Activated T-helper 1 cell treated with anti-CD3 and anti-CD28 coated beads, Interleukin-12 subunit alpha, Interleukin-12 subunit beta, Interleukin-2, Interleukin-4 antibody, amounts not matched to agents 30 ng/mL and 10 ng/mL and 1 ng/mL, durations not matched to agents 14 hours and 24 hours and 36 hours (primary cell): ENCODE measurements around the gene SHD. TPM values are rescaled to one million over a fixed set of nuclear protein-coding genes. Genes with fewer than 3 reads are reported as not detected.

Experiments used
- DNase-seq: peaks from one replicate; pipeline ENCODE4 v3.0.0; 2021; ENCODE audit warnings: low spot score
- H3K27ac Mint-ChIP-seq: one replicate; pipeline ENCODE4 v1.8.0; 2021; ENCODE audit warnings: mild to moderate bottlenecking, mixed read lengths
- H3K27me3 Mint-ChIP-seq: one replicate; pipeline ENCODE4 v1.8.0; 2022; ENCODE audit warnings: mild to moderate bottlenecking, moderate library complexity, mixed read lengths; ENCODE audit not compliant: insufficient read depth
- H3K36me3 Mint-ChIP-seq: one replicate; pipeline ENCODE4 v1.8.0; 2021; ENCODE audit warnings: low read depth, mixed read lengths
- H3K4me1 Mint-ChIP-seq: one replicate; pipeline ENCODE4 v1.8.0; 2021; ENCODE audit warnings: low read depth, mixed read lengths
- H3K4me3 Mint-ChIP-seq: one replicate; pipeline ENCODE4 v1.8.0; 2021; ENCODE audit warnings: mild to moderate bottlenecking, moderate library complexity, mixed read lengths
- H3K9me3 Mint-ChIP-seq: one replicate; pipeline ENCODE4 v1.8.0; 2021; ENCODE audit warnings: mixed read lengths
- intact Hi-C: fragments of 100-400 bp; cut with micrococcal nuclease; formaldehyde crosslinking; loops from one replicate; pipeline ENCODE4 v1.15.1; 2024
- total RNA-seq: library from RNA; stranded (reverse); gene quantifications from 2 replicates; pipeline ENCODE4 v1.2.3, GENCODE V29; 2022

The SHD gene
- total RNA-seq, 1 donor from 2014 or later = not detected

DNA sequence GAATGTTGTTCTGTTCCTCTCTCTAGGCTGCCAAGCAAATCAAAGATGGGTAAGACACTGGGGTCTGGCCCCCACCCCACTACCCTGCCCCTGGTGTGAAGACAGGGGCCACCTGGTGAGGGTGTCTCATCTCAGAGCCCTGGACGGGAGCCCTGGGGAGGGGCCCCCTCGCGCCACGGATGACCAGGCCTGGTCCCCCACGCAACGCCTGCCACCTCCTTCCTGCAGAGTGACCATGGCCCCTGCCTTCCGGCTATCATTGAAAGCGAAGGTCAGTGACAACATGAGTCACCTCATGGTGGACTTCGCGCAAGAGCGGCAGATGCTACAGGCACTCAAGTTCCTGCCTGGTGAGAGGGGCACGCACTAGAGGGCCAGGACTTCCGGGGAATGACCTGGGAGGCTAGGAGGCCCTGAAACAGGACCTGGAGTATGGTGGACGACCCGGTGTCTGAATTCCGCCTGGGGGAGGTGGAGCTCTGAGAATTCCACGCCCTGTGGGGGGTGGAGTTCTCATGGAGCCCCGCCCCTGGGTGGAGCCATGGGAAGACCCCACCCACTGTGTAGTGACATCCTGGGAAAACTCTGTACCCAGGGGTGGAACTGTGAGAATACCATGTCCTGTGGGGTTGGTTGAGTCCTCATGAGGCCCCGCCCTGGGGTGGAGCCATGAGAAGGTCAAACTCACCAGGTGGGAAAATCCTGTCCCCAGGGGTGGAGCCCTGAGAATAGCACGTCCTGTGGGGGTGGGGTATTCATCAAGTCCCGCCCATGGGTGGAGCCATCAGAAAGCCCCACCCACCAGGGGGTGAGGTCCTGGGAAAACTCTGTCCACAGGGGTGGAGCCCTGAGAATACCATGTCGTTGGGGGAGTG lies 31.4 kb downstream of the SHD start:
- Mint-ChIP-seq H3K9me3 (no peaks in the 10 kb centered on the region), H3K4me3 (no peak overlapping the region), H3K27me3 (no peaks in the 10 kb centered on the region), H3K36me3 (peaks cover 2% of the 10 kb centered on the region), H3K4me1 (no peaks in the 10 kb centered on the region), H3K27ac (no peak overlapping the region)
- intact Hi-C loops = no loop called here
- no peak for DNase-seq

DNA sequence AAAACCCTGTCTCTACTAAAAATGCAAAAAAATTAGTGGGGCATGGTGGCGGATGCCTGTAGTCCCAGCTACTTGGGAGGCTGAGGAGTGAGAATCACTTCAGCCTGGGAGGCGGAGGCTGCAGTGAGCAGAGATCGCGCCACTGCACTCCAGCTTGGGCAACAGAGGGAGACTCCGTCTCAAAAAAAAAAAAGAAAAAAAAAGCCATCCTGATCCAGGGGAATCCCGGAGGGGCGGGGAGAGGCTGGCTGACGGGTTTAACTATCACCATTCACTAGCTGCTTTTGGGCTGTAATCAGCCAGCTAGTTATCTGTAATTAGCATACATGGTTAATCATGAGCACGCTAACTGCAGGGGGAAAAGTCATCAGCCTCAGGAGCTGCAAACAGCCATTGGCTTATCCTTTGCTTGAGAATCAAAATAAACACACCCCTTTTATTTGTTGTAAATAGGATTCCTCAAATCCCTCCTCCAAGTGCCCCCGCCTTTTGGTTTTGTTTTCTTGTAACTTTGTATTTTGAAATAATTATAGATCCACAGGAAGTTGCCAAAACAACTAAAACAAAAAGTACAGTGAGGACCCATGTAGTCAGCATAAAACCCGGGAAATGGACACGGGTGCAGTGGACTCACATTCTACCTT lies 34.9 kb downstream of the SHD start:
- Mint-ChIP-seq H3K27me3 (no peaks in the 10 kb centered on the region), H3K4me1 (no peaks in the 10 kb centered on the region), H3K36me3 (peaks cover 7% of the 10 kb centered on the region), H3K27ac (no peak overlapping the region), H3K4me3 (no peak overlapping the region), H3K9me3 (peaks cover 11% of the 10 kb centered on the region)
- intact Hi-C loops = no loop called here
- no peak for DNase-seq

DNA sequence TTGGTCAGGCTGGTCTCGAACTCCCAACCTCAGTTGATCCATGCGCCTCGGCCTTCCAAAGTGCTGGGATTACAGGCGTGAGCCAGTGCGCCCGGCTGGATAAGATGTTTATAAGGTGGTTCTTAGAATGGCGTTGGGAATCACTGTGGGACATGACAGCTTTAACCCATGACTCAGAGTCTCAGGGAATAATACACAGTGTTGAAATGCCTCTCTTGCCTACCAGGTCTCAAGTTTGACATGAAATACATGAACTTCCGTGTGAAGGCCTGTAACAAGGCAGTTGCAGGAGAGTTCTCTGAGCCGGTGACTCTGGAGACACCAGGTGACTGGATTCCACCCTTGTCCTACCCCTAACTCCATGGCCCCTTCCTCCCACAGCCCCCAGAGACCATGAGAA lies 37.9 kb downstream of the SHD start:
- Mint-ChIP-seq H3K27ac (no peak overlapping the region), H3K9me3 (peaks cover 38% of the 10 kb centered on the region)
- intact Hi-C loops = no loop called here

DNA sequence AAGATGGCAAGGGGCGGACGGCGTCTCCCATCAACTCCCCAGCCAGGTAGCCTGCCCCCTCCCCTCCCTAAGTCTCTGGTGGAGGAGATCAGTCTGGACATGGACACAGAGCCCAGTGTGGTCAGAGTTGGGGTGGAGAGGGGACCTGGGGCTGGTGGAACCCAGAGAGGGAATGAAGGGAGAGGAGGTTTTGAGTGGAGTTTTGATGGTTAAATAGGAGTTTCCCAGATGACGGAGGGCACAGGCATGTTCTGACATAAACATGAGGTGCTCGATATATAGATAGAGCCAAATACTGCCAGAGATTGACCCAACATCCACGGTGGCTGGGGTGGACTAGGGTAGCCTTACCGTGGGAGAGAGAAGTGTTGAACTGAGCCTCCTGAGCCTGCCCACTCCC lies 39.4 kb downstream of the SHD start:
- Mint-ChIP-seq H3K36me3 (peaks cover 16% of the 10 kb centered on the region), H3K27me3 (no peaks in the 10 kb centered on the region), H3K4me1 (no peaks in the 10 kb centered on the region), H3K9me3 (peaks cover 38% of the 10 kb centered on the region), H3K27ac (no peak overlapping the region), H3K4me3 (no peak overlapping the region)
- intact Hi-C loops = no loop called here
- DNase-seq = no peak

More for the DNA sequence above, 37.9 kb downstream of the SHD start:
- Mint-ChIP-seq H3K36me3 (peaks cover 16% of the 10 kb centered on the region), H3K4me3 (no peak overlapping the region), H3K27me3 (no peaks in the 10 kb centered on the region), H3K4me1 (no peaks in the 10 kb centered on the region)
- DNase-seq = no peak

DNA sequence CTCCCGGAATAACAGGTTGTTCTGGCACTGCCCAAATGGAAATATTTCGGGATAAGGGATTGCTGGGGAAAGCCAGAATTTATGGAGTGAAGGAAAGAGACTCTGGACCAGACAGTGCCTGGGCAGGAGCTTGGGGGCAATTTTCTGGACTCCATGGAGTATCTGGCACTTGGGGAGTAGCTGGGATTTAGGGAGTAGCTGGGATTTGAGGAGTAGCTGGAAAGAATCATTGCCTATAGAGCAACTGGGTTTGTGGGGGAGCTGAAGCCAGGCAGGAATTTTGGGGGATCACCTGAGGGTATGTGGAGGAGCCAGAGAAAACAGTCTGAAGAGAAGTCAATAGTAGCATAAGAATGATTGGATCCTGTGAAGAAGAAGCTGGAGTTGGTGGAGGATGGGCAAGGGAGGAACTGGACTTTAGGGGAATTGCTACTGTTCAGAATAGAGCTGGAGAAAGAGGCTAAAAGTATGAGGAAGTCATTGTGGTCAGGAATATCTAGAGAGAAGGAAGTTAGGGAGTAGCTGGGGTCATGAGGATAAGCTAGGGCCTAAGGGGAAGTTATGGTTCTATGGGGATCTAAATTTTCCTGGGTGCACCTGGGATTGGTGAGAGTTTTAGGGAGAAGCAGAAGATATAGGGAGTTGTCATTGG lies 40.1 kb downstream of the SHD start:
- Mint-ChIP-seq H3K27ac (no peak overlapping the region), H3K9me3 (peaks cover 38% of the 10 kb centered on the region), H3K4me3 (no peak overlapping the region), H3K36me3 (peaks cover 18% of the 10 kb centered on the region), H3K4me1 (no peaks in the 10 kb centered on the region), H3K27me3 (no peaks in the 10 kb centered on the region)
- DNase-seq = no peak
- intact Hi-C loops = no loop called here

DNA sequence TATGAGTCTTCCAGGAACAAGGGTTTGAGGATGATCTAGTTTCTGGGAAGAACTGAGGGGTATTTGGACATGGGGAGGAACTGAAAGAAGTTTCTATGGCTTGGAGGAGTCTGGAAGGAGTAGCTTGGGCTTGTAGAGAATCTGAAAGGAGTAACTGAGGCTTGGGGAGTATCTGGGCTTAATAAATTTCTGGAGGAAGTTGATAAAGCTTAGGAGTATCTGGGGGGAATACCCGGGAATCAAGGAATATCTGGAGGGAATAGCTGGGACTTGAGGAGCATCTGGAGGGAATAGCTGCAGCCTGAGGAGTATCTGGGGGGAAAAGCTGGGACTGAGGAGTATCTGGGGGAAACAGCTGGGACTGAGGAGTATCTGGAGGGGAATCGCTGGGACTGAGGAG lies 41.4 kb downstream of the SHD start:
- Mint-ChIP-seq H3K4me3 (no peak overlapping the region), H3K27ac (peak overlapping the region; percentile 16), H3K4me1 (no peaks in the 10 kb centered on the region), H3K36me3 (peaks cover 20% of the 10 kb centered on the region), H3K27me3 (no peaks in the 10 kb centered on the region), H3K9me3 (peaks cover 38% of the 10 kb centered on the region)
- intact Hi-C loops = no loop called here
- no peak for DNase-seq

DNA sequence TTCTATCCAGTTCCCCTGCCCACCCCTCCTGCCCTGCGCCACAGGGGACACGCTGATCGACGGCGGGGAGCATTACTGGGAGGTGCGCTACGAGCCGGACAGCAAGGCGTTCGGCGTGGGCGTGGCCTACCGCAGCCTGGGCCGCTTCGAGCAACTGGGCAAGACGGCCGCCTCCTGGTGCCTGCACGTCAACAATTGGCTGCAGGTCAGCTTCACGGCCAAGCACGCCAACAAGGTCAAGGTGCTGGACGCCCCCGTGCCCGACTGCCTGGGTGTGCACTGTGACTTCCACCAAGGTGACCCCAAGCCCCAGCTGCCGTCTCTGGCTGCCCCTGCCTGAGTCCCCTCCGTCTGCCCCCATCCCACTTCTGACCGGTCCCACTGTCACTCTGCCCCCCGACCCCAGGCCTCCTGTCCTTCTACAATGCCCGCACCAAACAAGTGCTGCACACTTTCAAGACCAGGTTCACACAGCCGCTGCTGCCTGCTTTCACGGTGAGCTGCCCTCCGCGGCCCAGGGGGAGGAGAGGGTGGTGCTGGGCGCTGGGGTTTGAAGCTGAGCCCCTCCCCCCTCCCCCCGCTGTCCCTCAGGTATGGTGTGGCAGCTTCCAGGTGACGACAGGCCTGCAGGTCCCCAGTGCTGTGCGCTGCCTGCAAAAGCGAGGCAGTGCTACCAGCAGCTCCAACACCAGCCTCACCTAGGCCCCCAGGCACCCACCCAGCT lies 44.0 kb downstream of the SHD start:
- H3K27ac Mint-ChIP-seq = no peak overlapping the region
- H3K9me3 Mint-ChIP-seq = peaks cover 35% of the 10 kb centered on the region
- intact Hi-C loops = no loop called here
- peaks cover 9% of the 10 kb centered on the region for H3K27me3 Mint-ChIP-seq
- peaks cover 15% of the 10 kb centered on the region for H3K4me1 Mint-ChIP-seq
- no peak for DNase-seq
- H3K36me3 Mint-ChIP-seq = peaks cover 18% of the 10 kb centered on the region
- no peak overlapping the region for H3K4me3 Mint-ChIP-seq

DNA sequence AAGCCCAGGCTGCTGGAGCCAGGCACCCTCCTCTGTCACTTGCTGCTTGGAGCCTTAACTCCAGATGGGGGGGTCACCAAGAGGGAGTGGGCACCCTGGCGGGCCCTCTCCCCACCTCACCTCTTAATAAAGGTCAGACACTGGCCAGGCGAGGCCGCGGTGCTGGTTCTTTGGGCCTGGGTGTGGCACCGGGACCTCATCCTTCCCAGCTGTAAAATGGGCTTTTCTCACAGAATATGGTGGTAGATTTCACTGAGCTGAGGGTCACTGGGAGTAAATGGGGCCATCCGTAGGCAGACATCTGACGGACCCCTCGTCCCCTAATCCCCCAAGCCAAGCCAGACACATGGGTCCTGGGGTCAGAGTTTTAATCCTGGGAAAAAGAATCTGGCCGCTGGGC lies 44.6 kb downstream of the SHD start:
- Mint-ChIP-seq H3K36me3 (peaks cover 13% of the 10 kb centered on the region), H3K4me3 (no peak overlapping the region), H3K4me1 (peaks cover 15% of the 10 kb centered on the region), H3K27ac (no peak overlapping the region), H3K27me3 (peaks cover 9% of the 10 kb centered on the region), H3K9me3 (peaks cover 30% of the 10 kb centered on the region)
- intact Hi-C loops = no loop called here
- DNase-seq = no peak

DNA sequence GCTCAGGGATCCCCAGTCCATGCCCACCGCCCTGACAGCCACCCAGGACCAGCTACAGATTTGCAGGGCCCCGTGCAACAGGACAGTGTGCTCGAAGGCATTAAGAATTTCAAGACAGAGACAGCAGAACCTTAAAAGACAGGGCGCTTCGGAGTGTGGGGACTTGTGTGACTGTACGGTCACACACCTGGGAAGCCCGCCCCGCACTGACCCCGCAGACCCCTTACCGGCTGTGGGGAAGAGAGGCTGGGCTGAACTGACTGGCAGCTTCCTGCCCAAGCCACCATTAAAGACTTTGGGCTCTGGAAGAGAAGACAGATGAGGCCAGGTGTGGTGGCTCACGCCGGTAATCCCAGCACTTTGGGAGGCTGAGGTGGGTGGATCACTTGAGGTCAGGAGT lies 45.2 kb downstream of the SHD start:
- DNase-seq = no peak
- Mint-ChIP-seq H3K27me3 (peaks cover 9% of the 10 kb centered on the region), H3K36me3 (peaks cover 11% of the 10 kb centered on the region), H3K27ac (no peak overlapping the region), H3K9me3 (peaks cover 24% of the 10 kb centered on the region), H3K4me1 (peaks cover 15% of the 10 kb centered on the region), H3K4me3 (no peak overlapping the region)
- intact Hi-C loops = no loop called here

DNA sequence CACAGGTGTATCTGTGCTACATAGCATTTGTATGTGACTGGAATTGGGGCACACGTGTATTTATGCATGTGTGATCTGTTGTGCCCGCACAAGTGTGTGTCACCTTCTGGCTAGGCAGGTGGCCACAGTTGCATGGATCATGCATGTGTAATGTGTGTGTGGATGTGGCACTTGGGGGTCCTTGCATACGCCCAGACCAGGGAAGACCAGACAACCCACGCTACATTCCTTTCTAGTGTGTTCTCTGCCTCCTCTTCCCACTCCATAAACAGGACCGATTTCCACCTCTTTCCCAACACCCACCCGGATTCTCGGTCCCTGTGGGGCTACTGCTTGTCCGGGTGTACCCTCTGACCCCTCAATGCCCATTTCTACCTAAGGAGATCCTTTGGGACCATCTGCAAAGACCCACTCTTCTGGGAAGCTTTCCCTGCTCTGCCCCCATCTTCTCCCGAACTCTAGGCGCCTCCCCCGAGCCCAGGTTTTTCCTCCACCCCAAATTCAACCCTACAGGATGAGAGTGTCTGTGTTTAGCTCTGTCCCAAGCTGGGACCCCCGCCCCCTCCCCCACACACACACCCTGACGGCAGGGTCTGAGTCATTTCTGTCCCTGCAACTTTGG lies 47.3 kb downstream of the SHD start:
- peaks cover 15% of the 10 kb centered on the region for H3K4me1 Mint-ChIP-seq

DNA sequence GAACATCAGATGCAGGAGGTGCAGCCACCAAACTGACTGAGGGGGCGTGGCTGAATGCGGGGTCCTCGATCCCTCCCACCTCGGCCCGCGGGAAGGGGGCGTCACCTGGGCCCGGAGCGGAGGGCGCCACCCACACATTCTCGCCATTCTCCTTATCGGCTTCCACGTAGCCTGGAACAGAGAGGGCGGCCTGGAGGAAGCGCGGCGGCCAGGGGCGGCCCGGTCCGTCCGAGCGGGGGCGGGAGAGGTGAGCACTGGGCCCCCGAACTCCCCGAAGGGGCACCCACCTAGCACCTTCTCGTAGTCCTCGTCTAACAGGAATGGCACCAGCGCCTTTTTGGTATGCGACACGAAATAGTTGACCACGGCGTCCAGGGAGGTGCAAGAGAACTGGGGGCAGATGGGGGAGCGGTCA lies 47.8 kb downstream of the SHD start:
- no peak for DNase-seq
- Mint-ChIP-seq H3K4me1 (peaks cover 15% of the 10 kb centered on the region), H3K4me3 (peak overlapping the region; percentile 84), H3K36me3 (peaks cover 5% of the 10 kb centered on the region), H3K27ac (no peak overlapping the region), H3K9me3 (no peaks in the 10 kb centered on the region), H3K27me3 (peaks cover 9% of the 10 kb centered on the region)
- intact Hi-C loops = no loop called here

More for the DNA sequence above, 47.3 kb downstream of the SHD start:
- Mint-ChIP-seq H3K9me3 (peaks cover 5% of the 10 kb centered on the region), H3K27ac (no peak overlapping the region), H3K27me3 (peaks cover 9% of the 10 kb centered on the region), H3K4me3 (peak overlapping the region; percentile 63), H3K36me3 (peaks cover 5% of the 10 kb centered on the region)
- intact Hi-C loops = no loop called here
- no peak for DNase-seq

DNA sequence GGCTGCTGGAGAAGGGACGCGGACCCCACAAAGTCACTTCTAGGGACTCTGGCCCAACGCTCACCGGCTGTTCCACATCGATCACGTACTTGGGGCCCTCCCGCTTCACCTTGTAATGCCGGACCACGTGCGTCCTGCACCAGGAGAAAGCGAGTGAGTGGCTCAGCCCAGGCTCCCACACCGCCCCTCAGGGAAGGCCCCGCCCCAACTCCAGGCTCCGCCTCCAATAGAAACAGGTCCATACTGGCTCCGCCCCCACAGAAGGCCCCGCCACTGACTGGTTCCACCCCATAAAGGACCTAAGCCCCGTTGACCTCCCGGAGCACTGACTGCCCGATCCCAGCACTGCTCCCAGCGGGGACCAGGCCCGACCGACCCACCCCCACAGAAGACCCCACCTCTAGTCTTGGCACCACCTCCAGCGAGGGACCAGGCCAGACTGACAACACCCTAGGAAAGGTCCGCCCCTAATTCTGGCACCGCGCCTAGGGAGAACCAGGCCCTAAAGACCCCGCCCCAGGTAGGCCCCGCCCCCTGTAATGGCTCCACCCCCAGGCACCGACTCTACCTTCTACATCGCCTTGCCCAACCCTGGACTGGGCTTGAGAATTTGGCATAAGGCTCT lies 48.3 kb downstream of the SHD start:
- H3K4me3 Mint-ChIP-seq = peak overlapping the region; percentile 84
- H3K4me1 Mint-ChIP-seq = peaks cover 15% of the 10 kb centered on the region
- H3K27ac Mint-ChIP-seq = peak overlapping the region; percentile 82
- peaks cover 5% of the 10 kb centered on the region for H3K36me3 Mint-ChIP-seq
- peaks cover 9% of the 10 kb centered on the region for H3K27me3 Mint-ChIP-seq
- intact Hi-C loops = no loop called here
- no peaks in the 10 kb centered on the region for H3K9me3 Mint-ChIP-seq
- DNase-seq = peak; percentile 59
